Measurements from ENCODE around the gene TOX3.

Gene TOX3

GRCh38 chr16:52563767-52564611 lies 17.0 kb upstream of the TOX3 start:
- no peak for DNase-seq (ENCODE audit: low read depth in 3 of 3)

- DNase-seq (ENCODE audit: low read depth in 3 of 3) = no peak
Measured at GRCh38 chr16:52562770-52563169, 15.8 kb upstream of the TOX3 start.

DNA sequence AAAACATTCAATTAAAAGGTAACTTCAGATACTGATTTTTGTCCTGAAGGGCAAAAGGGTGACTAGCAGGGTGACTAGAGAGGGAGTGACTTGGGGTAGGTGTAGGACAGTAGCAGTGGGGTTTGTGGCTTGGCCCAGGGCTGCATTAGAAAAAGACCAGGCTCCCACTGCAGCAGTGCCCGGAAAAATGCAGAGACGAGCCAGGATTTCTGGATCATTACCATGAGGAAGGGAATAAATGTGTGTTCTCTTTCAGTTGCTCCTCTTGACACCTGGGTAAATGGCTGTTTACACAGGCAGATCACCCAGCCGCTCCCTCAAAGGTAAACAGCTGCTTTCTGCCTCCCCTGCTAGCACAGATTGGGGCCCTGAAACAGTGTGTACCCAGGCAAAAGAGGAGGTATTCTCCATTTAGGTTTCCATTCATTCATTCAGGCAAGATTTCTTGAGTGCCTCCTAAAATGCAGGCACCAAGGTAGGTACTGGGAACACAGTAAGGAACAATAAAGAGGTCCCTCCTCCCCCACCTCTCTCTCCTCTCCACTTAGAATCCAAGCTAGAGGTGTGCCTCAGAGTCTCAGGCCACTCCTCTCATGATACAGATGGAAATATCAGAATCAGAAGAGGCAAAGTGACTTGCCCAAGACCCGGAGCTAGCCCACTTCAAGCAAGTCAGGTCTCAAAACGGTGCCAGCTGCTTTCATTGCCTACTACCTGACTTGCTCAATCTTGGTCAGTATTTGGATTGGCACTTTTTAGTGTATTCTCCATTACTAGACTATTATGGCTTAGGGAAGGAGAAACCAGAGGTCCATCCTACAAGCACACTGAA lies 15.2 kb upstream of the TOX3 start:
- DNase-seq (ENCODE audit: low read depth in 3 of 3) = no peak

GRCh38 chr16:52558448-52558847 lies 11.5 kb upstream of the TOX3 start:
- DNase-seq (ENCODE audit: low read depth in 3 of 3) = no peak

GRCh38 chr16:52557236-52557635 lies 10.3 kb upstream of the TOX3 start:
- no peak for DNase-seq (ENCODE audit: low read depth in 3 of 3)

- no peak for DNase-seq (ENCODE audit: low read depth in 3 of 3)
Measured at GRCh38 chr16:52556083-52556482, 9.1 kb upstream of the TOX3 start.

DNA sequence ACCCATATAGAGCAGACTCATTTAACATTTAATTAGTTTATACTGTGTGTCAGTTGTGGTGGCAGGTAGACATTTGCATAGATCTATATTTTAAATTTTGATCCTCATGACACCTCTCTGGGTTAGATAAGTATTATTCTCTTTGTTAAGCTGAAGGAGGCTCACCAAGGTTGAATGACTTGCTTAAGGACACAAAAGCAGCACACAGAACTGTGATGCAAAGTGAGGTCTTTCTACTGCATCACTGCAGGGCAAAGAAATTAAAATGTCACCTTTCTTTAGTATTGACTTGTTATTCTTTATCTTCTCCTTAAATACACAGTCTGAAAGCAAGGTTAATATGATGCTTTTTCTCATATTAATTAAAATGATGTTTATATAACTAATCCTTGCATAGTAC lies 8.6 kb upstream of the TOX3 start:
- no peak for DNase-seq (ENCODE audit: low read depth in 3 of 3)

DNA sequence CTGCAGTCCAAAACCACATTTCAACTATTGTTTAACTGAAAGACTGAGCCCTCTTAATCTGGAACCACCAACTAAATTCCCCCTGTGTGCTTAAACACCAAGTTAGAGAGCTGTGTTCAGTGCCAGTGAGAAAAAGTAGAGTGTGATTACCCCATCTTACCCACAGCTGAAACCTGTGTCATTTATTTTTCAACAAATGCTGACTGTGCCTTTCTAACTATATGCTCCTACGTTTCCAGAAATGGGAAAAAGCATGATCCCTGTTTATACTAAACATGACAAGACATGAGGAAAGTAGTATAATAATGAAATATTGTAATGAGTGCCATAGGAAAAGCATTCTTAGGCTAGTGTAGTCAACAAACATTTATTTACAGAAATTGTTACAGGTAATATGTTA lies 7.4 kb upstream of the TOX3 start:
- DNase-seq (ENCODE audit: low read depth in 3 of 3) = no peak

GRCh38 chr16:52553322-52553721 lies 6.4 kb upstream of the TOX3 start:
- DNase-seq (ENCODE audit: low read depth in 3 of 3) = no peak

DNA sequence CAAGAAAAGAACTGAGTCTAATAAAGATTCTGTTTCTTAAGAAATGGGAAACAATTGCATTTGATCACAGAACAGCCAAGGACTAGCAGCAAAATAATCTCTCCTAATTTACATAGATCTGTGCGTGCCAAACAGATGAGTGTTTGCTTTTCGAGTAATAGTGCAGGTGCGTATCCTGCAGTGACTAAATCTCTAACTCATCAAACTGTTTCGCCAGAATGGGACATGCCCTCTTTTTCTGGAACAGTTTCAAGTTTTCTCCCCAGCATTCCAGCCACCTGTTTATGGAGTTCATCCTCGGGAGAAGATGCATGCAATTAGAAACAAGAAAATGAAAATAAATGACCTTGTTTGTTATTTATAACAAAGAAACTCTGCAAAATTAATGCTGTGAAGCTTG lies 5.7 kb upstream of the TOX3 start:
- DNase-seq (ENCODE audit: low read depth in 3 of 3) = no peak

DNA sequence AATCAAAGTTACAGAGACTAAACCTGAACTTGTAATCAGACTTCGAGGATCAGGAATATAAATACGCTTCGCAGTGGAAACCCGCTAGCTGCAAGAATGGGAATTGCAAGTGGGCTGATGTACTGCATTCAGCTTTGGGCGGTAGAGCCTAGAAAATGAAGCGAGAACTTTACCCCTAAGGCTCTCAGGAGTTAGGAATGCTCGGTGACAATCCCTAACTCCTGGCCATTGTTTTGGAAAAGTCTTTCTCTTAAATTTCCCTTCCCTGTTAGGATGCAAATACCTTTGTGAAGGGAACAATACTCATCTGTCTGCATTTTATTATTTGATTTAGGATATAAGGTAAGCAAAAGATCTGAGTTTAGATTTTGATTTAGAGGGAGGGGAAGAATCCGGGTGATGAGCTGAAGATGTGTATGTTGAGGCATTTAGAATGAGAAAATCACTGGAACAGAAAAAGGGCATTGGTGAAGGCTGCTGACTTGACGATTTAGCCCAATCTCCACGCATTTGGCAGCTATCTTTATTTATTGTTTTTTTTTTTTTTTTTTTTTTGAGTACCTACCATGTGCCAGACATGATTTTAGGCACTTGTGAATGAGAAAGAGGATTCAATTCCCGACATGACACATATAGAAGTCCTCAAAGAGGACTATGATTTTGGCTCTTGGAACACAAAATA lies 2.2 kb upstream of the TOX3 start:
- DNase-seq (ENCODE audit: low read depth in 3 of 3) = no peak

DNA sequence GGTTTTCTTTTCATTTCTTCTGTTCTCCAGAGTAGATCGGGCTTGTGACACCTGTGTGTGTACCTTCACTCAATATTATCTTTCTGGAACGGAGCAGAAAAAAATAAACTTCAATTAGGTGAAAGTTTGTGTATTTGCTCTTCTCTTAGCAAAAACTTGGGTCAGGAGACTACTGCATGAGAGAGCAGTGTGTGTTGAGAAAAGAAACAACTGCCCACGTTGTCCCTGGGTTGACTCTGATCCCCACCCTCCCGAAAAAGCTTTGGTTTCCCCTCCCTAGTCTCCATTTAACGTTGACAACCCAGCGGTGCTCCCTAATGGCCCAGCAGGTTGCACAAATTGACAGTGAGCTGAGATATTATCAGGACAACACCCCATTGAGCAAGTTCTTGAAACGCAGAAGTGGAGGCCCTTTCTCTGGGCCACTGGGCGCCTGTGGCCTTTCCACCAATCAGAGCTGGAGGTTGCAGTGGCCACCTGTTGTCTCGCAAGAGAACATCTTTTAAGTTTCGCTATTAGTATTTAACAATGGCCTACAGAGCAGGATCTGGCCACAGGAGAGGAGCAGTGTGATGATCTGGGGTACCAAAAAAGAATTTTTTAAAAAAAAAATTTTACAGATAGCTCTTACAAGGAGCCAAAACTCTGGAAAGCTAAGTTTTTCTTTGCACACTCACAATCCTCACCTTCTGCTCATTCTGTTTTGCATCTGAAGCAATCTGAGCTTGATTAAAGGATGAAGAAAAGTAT lies 1.5 kb upstream of the TOX3 start:
- no peak for DNase-seq (ENCODE audit: low read depth in 3 of 3)

GRCh38 chr16:52547834-52548215 lies 882 bp upstream of the TOX3 start:
- no peak for DNase-seq (ENCODE audit: low read depth in 3 of 3)

- no peak for DNase-seq (ENCODE audit: low read depth in 3 of 3)
Measured at GRCh38 chr16:52546291-52547003, 496 bp downstream of the TOX3 start.

GRCh38 chr16:52545898-52546266 lies 1.1 kb downstream of the TOX3 start:
- DNase-seq (ENCODE audit: low read depth in 3 of 3) = no peak

GRCh38 chr16:52545222-52545897 lies 1.6 kb downstream of the TOX3 start:
- DNase-seq (ENCODE audit: low read depth in 3 of 3) = no peak

- DNase-seq (ENCODE audit: low read depth in 3 of 3) = no peak
Measured at GRCh38 chr16:52544703-52545102, 2.2 kb downstream of the TOX3 start.

DNA sequence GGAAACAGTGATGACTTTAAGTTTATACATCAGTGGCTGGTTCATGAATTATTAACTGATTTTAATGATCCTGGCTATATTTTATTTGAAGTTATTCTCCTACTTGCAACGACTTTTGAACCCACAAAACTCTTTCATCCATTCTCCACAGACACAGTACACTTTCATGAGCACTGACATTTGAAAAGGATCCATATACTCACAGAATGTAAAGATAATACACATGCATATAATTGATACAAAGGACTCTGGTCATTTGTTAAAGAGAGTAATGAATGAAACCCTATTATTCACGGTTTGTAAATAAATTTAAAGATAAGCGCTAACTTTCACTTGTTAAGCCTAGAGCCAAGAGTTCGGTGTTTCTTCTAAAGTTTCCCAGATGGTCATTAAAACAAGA lies 3.3 kb downstream of the TOX3 start:
- no peak for DNase-seq (ENCODE audit: low read depth in 3 of 3)

- DNase-seq (ENCODE audit: low read depth in 3 of 3) = no peak
Measured at GRCh38 chr16:52540910-52541309, 6.0 kb downstream of the TOX3 start.

DNA sequence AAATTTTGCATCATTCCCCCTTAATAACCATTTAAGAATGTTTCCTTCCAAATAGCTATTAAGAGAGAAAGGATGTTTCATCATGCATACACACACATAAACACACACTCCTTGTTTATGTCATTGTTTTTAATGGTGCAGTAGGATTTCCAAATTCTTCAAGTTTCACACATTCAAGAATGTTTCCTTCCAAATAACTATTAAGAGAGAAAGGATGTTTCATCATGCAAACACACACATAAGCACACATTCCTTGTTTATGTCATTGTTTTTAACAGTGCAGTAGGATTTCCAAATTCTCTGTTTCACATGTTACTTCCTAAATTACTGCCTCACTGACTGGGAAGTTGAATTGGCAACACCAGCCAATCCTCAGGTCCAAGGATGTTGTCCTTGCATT lies 7.8 kb downstream of the TOX3 start:
- DNase-seq (ENCODE audit: low read depth in 3 of 3) = no peak

- DNase-seq (ENCODE audit: low read depth in 3 of 3) = no peak
Measured at GRCh38 chr16:52538511-52538910, 8.4 kb downstream of the TOX3 start.
